SK-N-SH (cell line): ENCODE data around the gene KMT2A. TPM values are rescaled to one million over a fixed set of nuclear protein-coding genes. Genes with fewer than 3 reads are reported as not detected.

ENCODE experiments used
- CTCF ChIA-PET: fragments of 300-600, 350-600 bp; formaldehyde crosslinking; extraction: SDS; loops from one replicate; lab custom pipeline; 2021; lab: Yijun Ruan, JAX
- POLR2A ChIA-PET: fragments of 350-600 bp; sonication (Branson Sonifier 250); formaldehyde crosslinking; extraction: SDS; loops from one replicate; lab custom pipeline; 2020; ENCODE audit warnings: antibody characterized with exemption, inconsistent platforms; lab: Yijun Ruan, JAX
- DNase-seq: peaks from one replicate; pipeline ENCODE4 v3.0.0; 2012
- H2AFZ ChIP-seq: fragments of 200-600 bp; sonication (generic); 2 replicates; pipeline ENCODE4 v1.8.1; 2016; ENCODE audit warnings: antibody characterized with exemption, mild to moderate bottlenecking, low read depth
- H3F3A ChIP-seq: fragments of 200-600 bp; sonication (generic); replicated peaks from 2 replicates; pipeline ENCODE3; 2016; ENCODE audit warnings: antibody characterized with exemption, mild to moderate bottlenecking; ENCODE audit not compliant: insufficient read depth
- H3K27ac ChIP-seq, 2 experiments: fragments of 200-500 bp in 1 of 2; fragments of 200-600 bp in 1 of 2; sonication (Bioruptor generic) in 1 of 2; sonication (generic), shearing (Covaris generic) in 1 of 2; 2 replicates each; pipeline versions ENCODE4 v1.5.1 to v1.6.1; 2014 to 2016; ENCODE audit warnings: low read depth in 2 of 2, inconsistent platforms in 1 of 2, low read length in 1 of 2, mild to moderate bottlenecking in 1 of 2, mixed read lengths in 1 of 2
- H3K27me3 ChIP-seq: fragments of 200-600 bp; sonication (generic), shearing (Covaris generic); 2 replicates; pipeline ENCODE4 v1.6.1; 2016; ENCODE audit warnings: mixed run types; ENCODE audit not compliant: insufficient read depth
- H3K36me3 ChIP-seq, 2 experiments: fragments of 200-500 bp in 1 of 2; fragments of 200-600 bp in 1 of 2; sonication (Bioruptor generic) in 1 of 2; sonication (generic) in 1 of 2; replicated peaks in 1 of 2; 2 replicates each; pipeline versions ENCODE3 to v1.5.1; 2014 to 2016; ENCODE audit warnings: low read length in 1 of 2, mild to moderate bottlenecking in 1 of 2; ENCODE audit not compliant: insufficient read depth in 2 of 2, control insufficient read depth in 1 of 2
- H3K4me1 ChIP-seq, 2 experiments: fragments of 200-500 bp in 1 of 2; fragments of 200-600 bp in 1 of 2; sonication (Bioruptor generic) in 1 of 2; sonication (generic), shearing (Covaris generic) in 1 of 2; 2 replicates each; pipeline versions ENCODE4 v1.5.1 to v1.6.1; 2014 to 2016; ENCODE audit warnings: low read depth in 1 of 2, low read length in 1 of 2, mixed run types in 1 of 2; ENCODE audit not compliant: insufficient read depth in 2 of 2, control insufficient read depth in 1 of 2
- H3K4me2 ChIP-seq: fragments of 200-600 bp; sonication (generic), shearing (Covaris generic); 2 replicates; pipeline ENCODE4 v1.6.1; 2017; ENCODE audit warnings: mixed run types
- H3K4me3 ChIP-seq, 2 experiments: fragments of 200-500 bp in 1 of 2; fragments of 200-600 bp in 1 of 2; sonication (Bioruptor generic) in 1 of 2; sonication (generic), shearing (Covaris generic) in 1 of 2; 2 replicates each; pipeline versions ENCODE4 v1.5.1 to v1.8.1; 2014 to 2016; ENCODE audit warnings: low read depth in 2 of 2, inconsistent platforms in 1 of 2, low read length in 1 of 2, mild to moderate bottlenecking in 1 of 2, mixed read lengths in 1 of 2, moderate library complexity in 1 of 2
- H3K79me2 ChIP-seq: fragments of 200-600 bp; sonication (generic); 2 replicates; pipeline ENCODE4 v1.8.1; 2017; ENCODE audit warnings: mild to moderate bottlenecking; ENCODE audit not compliant: insufficient read depth
- H3K9ac ChIP-seq: fragments of 200-600 bp; sonication (generic); 2 replicates; pipeline ENCODE4 v1.6.1; 2017; ENCODE audit warnings: mixed run types
- H3K9me2 ChIP-seq: fragments of 200-600 bp; sonication (generic); 2 replicates; pipeline ENCODE4 v1.6.1; 2017; ENCODE audit warnings: mixed run types
- H3K9me3 ChIP-seq: fragments of 200-600 bp; sonication (generic); 2 replicates; pipeline ENCODE4 v1.6.1; 2017; ENCODE audit warnings: mixed run types, mild to moderate bottlenecking, moderate library complexity
- H4K20me1 ChIP-seq: fragments of 200-600 bp; sonication (generic); 2 replicates; pipeline ENCODE4 v1.6.1; 2017; ENCODE audit warnings: mild to moderate bottlenecking, mixed run types; ENCODE audit not compliant: insufficient read depth
- CHD2 ChIP-seq: fragments of 150-350 bp; IDR thresholded peaks from 2 replicates; pipeline ENCODE4 v1.6.1; 2018; ENCODE audit warnings: low read length; ENCODE audit not compliant: partially characterized antibody
- FOXJ3 ChIP-seq: sonication (generic); formaldehyde crosslinking; IDR thresholded peaks from 2 replicates; pipeline ENCODE4 v1.5.1; 2020; ENCODE audit warnings: mild to moderate bottlenecking, missing genetic modification reagents
- FOXM1 ChIP-seq: IDR thresholded peaks from 2 replicates; pipeline ENCODE4 v1.4.0; 2012; ENCODE audit warnings: low read depth, mild to moderate bottlenecking
- GATA2 ChIP-seq: sonication (generic); formaldehyde crosslinking; IDR thresholded peaks from 2 replicates; pipeline ENCODE4 v1.5.0; 2020; ENCODE audit warnings: mild to moderate bottlenecking, missing genetic modification reagents
- JUND ChIP-seq: IDR thresholded peaks from 2 replicates; pipeline ENCODE4 v1.4.0; 2012
- MEF2A ChIP-seq: IDR thresholded peaks from 2 replicates; pipeline ENCODE4 v1.4.0; 2012; ENCODE audit warnings: low read depth, borderline replicate concordance
- POLR2AphosphoS5 ChIP-seq: IDR thresholded peaks from 2 replicates; pipeline ENCODE4 v1.6.1; 2012; ENCODE audit warnings: low read depth, low read length
- RAD21 ChIP-seq: IDR thresholded peaks from 2 replicates; pipeline ENCODE4 v1.6.1; 2012; ENCODE audit warnings: mild to moderate bottlenecking, low read length
- RFX5 ChIP-seq: IDR thresholded peaks from 2 replicates; pipeline ENCODE4 v1.6.1; 2012; ENCODE audit warnings: mild to moderate bottlenecking, improper control_type of control experiment, low read length
- SIN3A ChIP-seq: IDR thresholded peaks from 2 replicates; pipeline ENCODE4 v1.6.1; 2012; ENCODE audit warnings: low read depth, mild to moderate bottlenecking, low read length, moderate library complexity, borderline replicate concordance
- SMC3 ChIP-seq: IDR thresholded peaks from 2 replicates; pipeline ENCODE4 v1.6.1; 2012; ENCODE audit warnings: low read depth, low read length, improper control_type of control experiment
- TCF12 ChIP-seq: IDR thresholded peaks from 2 replicates; pipeline ENCODE4 v1.4.0; 2012
- WGBS: methylation state at CpG from one replicate; pipeline ENCODE4 v1.1.6; 2017; ENCODE audit warnings: low lambda C conversion rate; 5-methylcytosine and 5-hydroxymethylcytosine counted together
- polyA plus RNA-seq, 3 experiments: library from polyadenylated mRNA; depleted of rRNA; stranded (reverse); fragments of >200 nt; gene quantifications; 2 replicates each; pipeline ENCODE4 v1.2.3, GENCODE V29; 2012
- TF ChIP-seq, protein P1 (sequence below): fragments of 150-350 bp; IDR thresholded peaks from 2 replicates; pipeline ENCODE4 v1.6.1; 2016; ENCODE audit warnings: mild to moderate bottlenecking, low read depth, low read length
- TF ChIP-seq, protein P2 (sequence below): fragments of 150-350 bp; IDR thresholded peaks from 2 replicates; pipeline ENCODE4 v1.6.1; 2017; ENCODE audit warnings: antibody characterized with exemption, low read length, low read depth, borderline replicate concordance
- TF ChIP-seq, protein P3 (sequence below): IDR thresholded peaks from 2 replicates; pipeline ENCODE4 v1.4.0; 2012; ENCODE audit warnings: low read depth, borderline replicate concordance

KMT2A gene
- polyA plus RNA-seq, 1 of the 3 experiments (the other 2 are of a cell fraction), result 15.7 TPM

DNA sequence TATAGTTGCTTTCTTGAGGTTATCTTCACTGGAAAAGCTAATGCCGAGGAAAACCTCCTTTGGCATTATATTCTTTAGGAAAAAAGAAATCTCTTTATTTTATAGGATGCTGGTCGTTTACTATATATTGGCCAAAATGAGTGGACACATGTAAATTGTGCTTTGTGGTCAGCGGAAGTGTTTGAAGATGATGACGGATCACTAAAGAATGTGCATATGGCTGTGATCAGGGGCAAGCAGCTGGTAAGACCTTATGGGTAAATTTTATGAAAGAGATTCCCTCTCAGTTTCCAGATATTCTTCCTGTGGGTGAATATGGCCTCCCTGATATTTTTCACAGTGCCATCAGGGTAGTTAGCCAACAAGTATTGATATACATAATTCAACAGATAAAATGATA is 61.5 kb downstream of the KMT2A start:
- Histone ChIP-seq H3K9me2 (no peaks in the 10 kb centered on the region), H4K20me1 (no peaks in the 10 kb centered on the region), H2AFZ (no peak overlapping the region), H3K9ac (no peak overlapping the region), H3K4me2 (no peak overlapping the region), H3K4me1 (no peaks in the 10 kb centered on the region), H3K4me3 (no peak overlapping the region), H3K27ac (no peak overlapping the region), H3K79me2 (no peaks in the 10 kb centered on the region), H3K9me3 (no peaks in the 10 kb centered on the region), H3K36me3 (peaks cover 78 to 95% of the 10 kb centered on the region in 2 experiments), H3F3A (peaks cover 10% of the 10 kb centered on the region), H3K27me3 (no peaks in the 10 kb centered on the region)
- ChIA-PET CTCF (interaction anchor here (1.1 kb wide), 1 partner anchor 10 kb away, joined by 3 read pairs; no protein-coding TSS in a partner anchor), POLR2A (no interaction called here)
- WGBS, result 78% methylated on average over 4 of the region's 4 CpGs
- DNase-seq, result no peak
- peak; percentile 34; the same call in 1 of the 2 replicates for TF ChIP-seq TCF12
- TF ChIP-seq, protein P1, sequence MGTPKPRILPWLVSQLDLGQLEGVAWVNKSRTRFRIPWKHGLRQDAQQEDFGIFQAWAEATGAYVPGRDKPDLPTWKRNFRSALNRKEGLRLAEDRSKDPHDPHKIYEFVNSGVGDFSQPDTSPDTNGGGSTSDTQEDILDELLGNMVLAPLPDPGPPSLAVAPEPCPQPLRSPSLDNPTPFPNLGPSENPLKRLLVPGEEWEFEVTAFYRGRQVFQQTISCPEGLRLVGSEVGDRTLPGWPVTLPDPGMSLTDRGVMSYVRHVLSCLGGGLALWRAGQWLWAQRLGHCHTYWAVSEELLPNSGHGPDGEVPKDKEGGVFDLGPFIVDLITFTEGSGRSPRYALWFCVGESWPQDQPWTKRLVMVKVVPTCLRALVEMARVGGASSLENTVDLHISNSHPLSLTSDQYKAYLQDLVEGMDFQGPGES, result no peak
- TF ChIP-seq JUND, result 0 out of 2 replicates have a peak, but pooled peaks have one; percentile 12

DNA sequence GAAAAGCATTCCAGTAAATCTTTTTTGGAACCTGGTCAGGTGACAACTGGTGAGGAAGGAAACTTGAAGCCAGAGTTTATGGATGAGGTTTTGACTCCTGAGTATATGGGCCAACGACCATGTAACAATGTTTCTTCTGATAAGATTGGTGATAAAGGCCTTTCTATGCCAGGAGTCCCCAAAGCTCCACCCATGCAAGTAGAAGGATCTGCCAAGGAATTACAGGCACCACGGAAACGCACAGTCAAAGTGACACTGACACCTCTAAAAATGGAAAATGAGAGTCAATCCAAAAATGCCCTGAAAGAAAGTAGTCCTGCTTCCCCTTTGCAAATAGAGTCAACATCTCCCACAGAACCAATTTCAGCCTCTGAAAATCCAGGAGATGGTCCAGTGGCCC is 66.9 kb downstream of the KMT2A start:
- no peak for DNase-seq
- H3K4me3 ChIP-seq, result no peak overlapping the region
- POLR2A ChIA-PET, result no interaction called here
- no peaks in the 10 kb centered on the region for H3K9me3 ChIP-seq
- H3K9ac ChIP-seq, result no peak overlapping the region
- no peak overlapping the region for H3K27ac ChIP-seq
- H3K79me2 ChIP-seq, result no peaks in the 10 kb centered on the region
- no peaks in the 10 kb centered on the region for H4K20me1 ChIP-seq
- H3F3A ChIP-seq, result peaks cover 4% of the 10 kb centered on the region
- H3K36me3 ChIP-seq, result peaks cover 68 to 91% of the 10 kb centered on the region in 2 experiments
- no peak overlapping the region for H3K4me2 ChIP-seq
- H3K9me2 ChIP-seq, result no peaks in the 10 kb centered on the region
- TF ChIP-seq, protein P1, result no peak
- TF ChIP-seq, protein P2, sequence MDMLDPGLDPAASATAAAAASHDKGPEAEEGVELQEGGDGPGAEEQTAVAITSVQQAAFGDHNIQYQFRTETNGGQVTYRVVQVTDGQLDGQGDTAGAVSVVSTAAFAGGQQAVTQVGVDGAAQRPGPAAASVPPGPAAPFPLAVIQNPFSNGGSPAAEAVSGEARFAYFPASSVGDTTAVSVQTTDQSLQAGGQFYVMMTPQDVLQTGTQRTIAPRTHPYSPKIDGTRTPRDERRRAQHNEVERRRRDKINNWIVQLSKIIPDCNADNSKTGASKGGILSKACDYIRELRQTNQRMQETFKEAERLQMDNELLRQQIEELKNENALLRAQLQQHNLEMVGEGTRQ, result no peak
- TF ChIP-seq RAD21 (no peak), RFX5 (no peak), SMC3 (no peak), POLR2AphosphoS5 (no peak), FOXM1 (no peak), SIN3A (no peak), FOXJ3 (CRISPR knock-in tag) (no peak), GATA2 (no peak), MEF2A (no peak), CHD2 (no peak)
- TF ChIP-seq, protein P3, sequence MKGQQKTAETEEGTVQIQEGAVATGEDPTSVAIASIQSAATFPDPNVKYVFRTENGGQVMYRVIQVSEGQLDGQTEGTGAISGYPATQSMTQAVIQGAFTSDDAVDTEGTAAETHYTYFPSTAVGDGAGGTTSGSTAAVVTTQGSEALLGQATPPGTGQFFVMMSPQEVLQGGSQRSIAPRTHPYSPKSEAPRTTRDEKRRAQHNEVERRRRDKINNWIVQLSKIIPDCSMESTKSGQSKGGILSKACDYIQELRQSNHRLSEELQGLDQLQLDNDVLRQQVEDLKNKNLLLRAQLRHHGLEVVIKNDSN, result no peak
- CTCF ChIA-PET, result interaction anchor here (0.8 kb wide), 1 partner anchor 15 kb away, joined by 3 read pairs; no protein-coding TSS in a partner anchor
- WGBS, result 82% methylated on average over 3 of the region's 3 CpGs
- no peaks in the 10 kb centered on the region for H3K4me1 ChIP-seq
- no peak overlapping the region for H2AFZ ChIP-seq
- H3K27me3 ChIP-seq, result no peaks in the 10 kb centered on the region
